HCT116 (cell line): Measurements from ENCODE around the gene TMCO4. TPM values are rescaled to one million over a fixed set of nuclear protein-coding genes. Genes with fewer than 3 reads are reported as not detected.

Experiments used
- ATAC-seq: fragments of 200-7000 bp; cut with Tn5 transposase; 2 replicates; pipeline ENCODE4 v1.9.1; 2020; ENCODE audit warnings: mild to moderate bottlenecking, moderate library complexity
- BruUV-seq: library from RNA; stranded (reverse); fragments of 400-500 nt; replicated peaks from 2 replicates; lab custom pipeline; 2021; lab: Mats Ljungman, UMichigan
- CTCF ChIA-PET: fragments of 300-600 bp; sonication (Branson Sonifier 250); formaldehyde crosslinking; loops from one replicate; lab custom pipeline; 2021; ENCODE audit warnings: antibody characterized with exemption; lab: Charles Lee
- POLR2A ChIA-PET: fragments of 300-600, 350-600 bp; sonication (Branson Sonifier 250); formaldehyde crosslinking; loops from one replicate; lab custom pipeline; 2021; ENCODE audit warnings: antibody characterized with exemption; lab: Charles Lee
- RAD21 ChIA-PET, 2 experiments: fragments of 300-600 bp; sonication (Branson Sonifier 250); formaldehyde crosslinking; loops; one replicate each; lab custom pipeline; 2023; ENCODE audit warnings: low total read pairs in 2 of 2; ENCODE audit not compliant: uncharacterized antibody in 2 of 2, unreplicated experiment in 2 of 2, low non-redundant PET in 1 of 2; lab: Charles Lee
- DNase-seq: peaks from one replicate; pipeline ENCODE4 v3.0.0-alpha.2; 2010; ENCODE audit warnings: low read depth, low spot score
- H2AFZ ChIP-seq: fragments of 200-600 bp; shearing (Covaris generic), sonication (generic); 2 replicates; pipeline ENCODE4 v1.6.1; 2017; ENCODE audit warnings: low read depth, mixed run types, mixed read lengths, antibody characterized with exemption, low read length; ENCODE audit not compliant: poor library complexity, severe bottlenecking
- H3K27ac ChIP-seq: 2 replicates; pipeline ENCODE4 v1.5.1; 2012; ENCODE audit warnings: low read depth, low read length
- H3K27me3 ChIP-seq: fragments of 200-600 bp; sonication (generic); 2 replicates; pipeline ENCODE4 v1.6.1; 2016; ENCODE audit warnings: mixed run types, low read length, mixed read lengths; ENCODE audit not compliant: insufficient read depth
- H3K36me3 ChIP-seq, 2 experiments: fragments of 200-500 bp in 1 of 2; fragments of 200-600 bp in 1 of 2; sonication (Bioruptor generic) in 1 of 2; sonication (generic) in 1 of 2; 2 replicates each; pipeline versions ENCODE4 v1.5.1 to v1.6.1; 2014 to 2016; ENCODE audit warnings: low read length in 2 of 2, inconsistent platforms in 1 of 2, mixed read lengths in 1 of 2, mixed run types in 1 of 2; ENCODE audit not compliant: insufficient read depth in 2 of 2, control insufficient read depth in 1 of 2
- H3K4me1 ChIP-seq, 2 experiments: fragments of 200-600 bp in 1 of 2; sonication (generic) in 1 of 2; 2 replicates each; pipeline versions ENCODE4 v1.5.1 to v1.6.1; 2012 to 2017; ENCODE audit warnings: low read length in 2 of 2, inconsistent platforms in 1 of 2, mild to moderate bottlenecking in 1 of 2, mixed read lengths in 1 of 2, mixed run types in 1 of 2, moderate library complexity in 1 of 2; ENCODE audit not compliant: insufficient read depth in 2 of 2, control insufficient read depth in 1 of 2
- H3K4me2 ChIP-seq: fragments of 200-600 bp; sonication (generic); 2 replicates; pipeline ENCODE4 v1.6.1; 2017; ENCODE audit warnings: mixed run types, low read length, mixed read lengths
- H3K4me3 ChIP-seq, 2 experiments: fragments of 200-600 bp in 1 of 2; sonication (generic) in 1 of 2; replicated peaks in 1 of 2; 2 replicates each; pipeline ENCODE4 v1.5.1; 2011 to 2016; ENCODE audit warnings: low read length in 2 of 2, control low read depth in 1 of 2, low read depth in 1 of 2, mild to moderate bottlenecking in 1 of 2, mixed read lengths in 1 of 2, mixed run types in 1 of 2
- H3K79me2 ChIP-seq: fragments of 200-600 bp; sonication (generic); 2 replicates; pipeline ENCODE4 v1.6.1; 2017; ENCODE audit warnings: mild to moderate bottlenecking, mixed run types, low read length, moderate library complexity, mixed read lengths; ENCODE audit not compliant: insufficient read depth
- H3K9ac ChIP-seq: fragments of 200-600 bp; sonication (generic); 2 replicates; pipeline ENCODE4 v1.6.1; 2016; ENCODE audit warnings: low read length, mixed read lengths
- H3K9me2 ChIP-seq: fragments of 200-600 bp; sonication (generic), shearing (Covaris generic); 2 replicates; pipeline ENCODE4 v1.6.1; 2017; ENCODE audit warnings: mixed run types, mild to moderate bottlenecking, moderate library complexity; ENCODE audit not compliant: insufficient read depth
- H3K9me3 ChIP-seq, 2 experiments: fragments of 200-500 bp in 1 of 2; fragments of 200-600 bp in 1 of 2; sonication (Bioruptor generic) in 1 of 2; sonication (generic) in 1 of 2; 2 replicates each; pipeline ENCODE4 v1.6.1; 2014 to 2017; ENCODE audit warnings: low read length in 2 of 2, mixed read lengths in 2 of 2, inconsistent platforms in 1 of 2, low read depth in 1 of 2, mild to moderate bottlenecking in 1 of 2, mixed run types in 1 of 2, moderate library complexity in 1 of 2; ENCODE audit not compliant: control insufficient read depth in 1 of 2, insufficient read depth in 1 of 2
- H4K20me1 ChIP-seq: fragments of 200-600 bp; sonication (generic), shearing (Covaris generic); 2 replicates; pipeline ENCODE4 v1.6.1; 2017; ENCODE audit warnings: mixed run types, mild to moderate bottlenecking, moderate library complexity; ENCODE audit not compliant: insufficient read depth
- CBX3 ChIP-seq: IDR thresholded peaks from 2 replicates; pipeline ENCODE4 v1.6.1; 2012; ENCODE audit warnings: low read depth
- EZH2phosphoT487 ChIP-seq: fragments of 200-600 bp; IDR thresholded peaks from 2 replicates; pipeline ENCODE4 v1.6.1; 2018; ENCODE audit warnings: antibody characterized with exemption, borderline replicate concordance
- SP1 ChIP-seq: IDR thresholded peaks from 2 replicates; pipeline ENCODE4 v1.6.1; 2012; ENCODE audit warnings: low read depth
- TCF7L2 ChIP-seq: IDR thresholded peaks from 2 replicates; pipeline ENCODE4 v1.7.0; 2011; ENCODE audit warnings: borderline replicate concordance, inconsistent platforms; ENCODE audit not compliant: insufficient read depth, insufficient read length; ENCODE audit errors: extremely low read depth
- ZBTB33 ChIP-seq: IDR thresholded peaks from 2 replicates; pipeline ENCODE4 v1.6.1; 2011; ENCODE audit warnings: mild to moderate bottlenecking, low read length, moderate library complexity; ENCODE audit not compliant: insufficient replicate concordance; ENCODE audit errors: extremely low read depth
- ZFX ChIP-seq: fragments of 450-650 bp; IDR thresholded peaks from 2 replicates; pipeline ENCODE4 v1.6.1; 2017
- ZNF274 ChIP-seq: fragments of 200-500 bp; sonication (Bioruptor generic); IDR thresholded peaks from 2 replicates; pipeline ENCODE4 v1.6.1; 2014; ENCODE audit warnings: mild to moderate bottlenecking, low read depth, low read length, inconsistent platforms
- intact Hi-C: fragments of 100-400 bp; cut with micrococcal nuclease; formaldehyde crosslinking; loops from 2 replicates; pipeline ENCODE4 v1.10.0; 2022
- total RNA-seq: library from RNA; stranded (reverse); gene quantifications from one replicate; pipeline ENCODE4 v1.2.1, GENCODE V29; 2021; ENCODE audit not compliant: unreplicated experiment
- TF ChIP-seq, protein P1 (sequence below): IDR thresholded peaks from 2 replicates; pipeline ENCODE4 v1.6.1; 2012
- TF ChIP-seq, protein P2 (sequence below): IDR thresholded peaks from 2 replicates; pipeline ENCODE4 v1.6.1; 2012; ENCODE audit warnings: low read depth

TMCO4 gene
- total RNA-seq, 1 experiment from 2014 or later, result 12.7 TPM

DNA sequence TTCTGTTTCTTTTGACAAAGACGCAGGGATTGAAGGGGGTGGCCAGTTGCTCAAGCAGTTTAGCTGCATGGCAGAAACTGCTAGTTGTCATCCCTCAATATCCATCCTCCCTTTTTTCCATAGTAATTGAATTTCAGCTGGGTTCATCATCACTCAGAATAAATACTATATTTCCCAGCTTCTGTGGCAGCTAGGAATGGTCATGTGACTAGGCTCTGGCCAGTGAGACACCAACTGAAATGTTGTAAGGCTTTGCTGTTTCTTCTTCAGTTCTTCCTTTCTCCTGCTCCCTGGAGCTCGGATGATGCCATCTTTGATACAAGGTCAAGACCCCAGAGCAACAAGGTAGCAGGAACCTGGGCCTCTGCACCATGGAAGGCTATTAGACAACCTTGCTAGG lies 61.0 kb downstream of the TMCO4 start:
- ChIA-PET RAD21 (no interaction called here), CTCF (no interaction called here), POLR2A (no interaction called here)
- Histone ChIP-seq H3K79me2 (no peaks in the 10 kb centered on the region), H3K9me3 (no peaks in the 10 kb centered on the region), H3K4me3 (no peak overlapping the region), H3K36me3 (no peaks in the 10 kb centered on the region), H3K4me1 (peaks cover 0 to 5% of the 10 kb centered on the region in 2 experiments; a peak in 1 of 4 replicates), H3K9ac (no peak overlapping the region), H2AFZ (no peak overlapping the region), H4K20me1 (no peaks in the 10 kb centered on the region), H3K27ac (no peak overlapping the region), H3K4me2 (no peak overlapping the region), H3K9me2 (no peaks in the 10 kb centered on the region), H3K27me3 (no peaks in the 10 kb centered on the region)
- TF ChIP-seq ZBTB33 (no peak), EZH2phosphoT487 (no peak), SP1 (no peak), ZFX (no peak), CBX3 (no peak), ZNF274 (no peak), TCF7L2 (no peak)
- TF ChIP-seq, protein P1, sequence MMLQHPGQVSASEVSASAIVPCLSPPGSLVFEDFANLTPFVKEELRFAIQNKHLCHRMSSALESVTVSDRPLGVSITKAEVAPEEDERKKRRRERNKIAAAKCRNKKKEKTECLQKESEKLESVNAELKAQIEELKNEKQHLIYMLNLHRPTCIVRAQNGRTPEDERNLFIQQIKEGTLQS, result no peak
- TF ChIP-seq, protein P2, sequence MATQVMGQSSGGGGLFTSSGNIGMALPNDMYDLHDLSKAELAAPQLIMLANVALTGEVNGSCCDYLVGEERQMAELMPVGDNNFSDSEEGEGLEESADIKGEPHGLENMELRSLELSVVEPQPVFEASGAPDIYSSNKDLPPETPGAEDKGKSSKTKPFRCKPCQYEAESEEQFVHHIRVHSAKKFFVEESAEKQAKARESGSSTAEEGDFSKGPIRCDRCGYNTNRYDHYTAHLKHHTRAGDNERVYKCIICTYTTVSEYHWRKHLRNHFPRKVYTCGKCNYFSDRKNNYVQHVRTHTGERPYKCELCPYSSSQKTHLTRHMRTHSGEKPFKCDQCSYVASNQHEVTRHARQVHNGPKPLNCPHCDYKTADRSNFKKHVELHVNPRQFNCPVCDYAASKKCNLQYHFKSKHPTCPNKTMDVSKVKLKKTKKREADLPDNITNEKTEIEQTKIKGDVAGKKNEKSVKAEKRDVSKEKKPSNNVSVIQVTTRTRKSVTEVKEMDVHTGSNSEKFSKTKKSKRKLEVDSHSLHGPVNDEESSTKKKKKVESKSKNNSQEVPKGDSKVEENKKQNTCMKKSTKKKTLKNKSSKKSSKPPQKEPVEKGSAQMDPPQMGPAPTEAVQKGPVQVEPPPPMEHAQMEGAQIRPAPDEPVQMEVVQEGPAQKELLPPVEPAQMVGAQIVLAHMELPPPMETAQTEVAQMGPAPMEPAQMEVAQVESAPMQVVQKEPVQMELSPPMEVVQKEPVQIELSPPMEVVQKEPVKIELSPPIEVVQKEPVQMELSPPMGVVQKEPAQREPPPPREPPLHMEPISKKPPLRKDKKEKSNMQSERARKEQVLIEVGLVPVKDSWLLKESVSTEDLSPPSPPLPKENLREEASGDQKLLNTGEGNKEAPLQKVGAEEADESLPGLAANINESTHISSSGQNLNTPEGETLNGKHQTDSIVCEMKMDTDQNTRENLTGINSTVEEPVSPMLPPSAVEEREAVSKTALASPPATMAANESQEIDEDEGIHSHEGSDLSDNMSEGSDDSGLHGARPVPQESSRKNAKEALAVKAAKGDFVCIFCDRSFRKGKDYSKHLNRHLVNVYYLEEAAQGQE, result no peak
- intact Hi-C loops, result no loop called here
- DNase-seq (no peak), ATAC-seq (no peak)
- no TSS peak for BruUV-seq
